HepG2 (cell line): Measurements from ENCODE around the gene PDE1C.

Experiments
- MYNN ChIP-seq: sonication (generic); formaldehyde crosslinking; IDR thresholded peaks from 2 replicates; pipeline ENCODE4 v1.4.0; 2020; ENCODE audit warnings: mild to moderate bottlenecking, low read depth, missing genetic modification reagents
- PLRG1 ChIP-seq: fragments of 450-650 bp; conservative IDR thresholded peaks from 2 replicates; pipeline ENCODE4 v1.6.1; 2016
- RNF2 ChIP-seq: fragments of 450-650 bp; conservative IDR thresholded peaks from 2 replicates; pipeline ENCODE4 v1.6.1; 2016; ENCODE audit warnings: low read depth
- YY1 ChIP-seq: IDR thresholded peaks from 2 replicates; pipeline ENCODE4 v1.6.1; 2011; ENCODE audit warnings: low read length, low read depth, moderate library complexity, mild to moderate bottlenecking; ENCODE audit not compliant: insufficient read depth, insufficient replicate concordance

GRCh38 chr7:32061346-32061745 is 8.9 kb downstream of the PDE1C start:
- TF ChIP-seq RNF2 = no peak
- no peak for TF ChIP-seq PLRG1
- no peak for TF ChIP-seq MYNN (CRISPR knock-in tag)
- no peak for TF ChIP-seq YY1
